Femur (tissue), 1 donor: ENCODE data around the gene MAP3K3.
A peak's percentile ranks its signal among the peaks of the same experiment; 100 is the strongest.

Experiments used
- DNase-seq: peaks from one replicate; pipeline ENCODE4 v3.0.0-alpha.2; 2017

MAP3K3 gene

DNA sequence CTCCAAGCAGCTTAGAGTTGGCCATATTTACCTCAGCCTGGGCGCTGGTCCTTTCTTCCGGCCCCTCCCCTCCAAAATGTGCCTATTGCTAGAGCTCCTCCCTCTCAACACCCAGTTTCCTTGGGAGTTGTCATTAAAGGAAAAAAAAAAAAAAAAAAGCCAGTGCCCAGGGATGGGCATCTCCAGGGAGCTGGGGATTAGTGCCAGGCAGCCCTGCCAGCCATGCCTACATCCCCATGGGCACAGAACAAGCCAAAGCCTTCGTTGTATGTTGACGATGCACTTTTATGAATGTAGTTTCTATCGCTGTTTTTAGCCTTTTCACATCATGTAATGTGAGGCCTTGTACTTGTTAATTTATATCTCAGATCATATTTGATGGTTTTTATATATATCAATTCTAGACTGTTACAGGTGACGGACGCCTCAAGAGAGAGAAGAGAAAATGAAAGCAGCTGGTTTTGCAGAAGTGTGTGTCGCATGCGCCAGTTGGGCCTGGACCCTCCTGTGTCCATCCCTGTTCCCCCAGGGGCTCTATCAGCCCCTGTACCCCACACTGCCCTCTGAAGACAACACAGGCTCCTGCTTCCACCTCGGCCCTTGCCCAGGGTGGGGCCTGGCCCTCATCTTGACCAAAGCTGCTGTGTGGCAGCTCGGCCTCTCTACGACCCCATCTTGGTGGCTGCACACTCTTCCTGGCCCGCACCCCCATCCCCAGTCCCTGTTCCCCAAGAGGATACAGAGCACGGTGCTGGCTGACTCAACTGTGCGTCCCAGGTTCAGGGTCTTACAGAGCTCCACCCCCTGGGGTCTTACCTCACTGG is 72.9 kb downstream of the MAP3K3 start:
- DNase-seq, result no peak

DNA sequence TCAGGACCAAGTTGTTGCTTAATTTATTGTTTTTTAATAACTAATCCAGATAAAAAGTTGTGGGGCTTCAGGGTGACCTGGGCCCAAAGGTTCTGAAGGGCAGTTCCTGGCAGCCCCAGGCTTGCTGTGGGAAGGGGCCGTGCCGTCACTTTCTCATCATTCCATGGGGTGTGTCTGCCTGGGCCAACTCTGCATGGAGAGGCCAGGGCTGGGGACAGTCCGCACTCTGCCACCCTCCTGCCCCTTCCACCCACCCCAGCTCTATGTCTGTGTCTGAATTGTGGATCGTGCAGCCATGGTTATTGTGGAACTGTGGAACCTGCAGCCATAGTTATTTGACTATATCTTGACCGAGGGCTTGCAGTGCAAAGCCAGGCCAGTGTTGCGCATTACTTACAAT is 73.7 kb downstream of the MAP3K3 start:
- no peak for DNase-seq

DNA sequence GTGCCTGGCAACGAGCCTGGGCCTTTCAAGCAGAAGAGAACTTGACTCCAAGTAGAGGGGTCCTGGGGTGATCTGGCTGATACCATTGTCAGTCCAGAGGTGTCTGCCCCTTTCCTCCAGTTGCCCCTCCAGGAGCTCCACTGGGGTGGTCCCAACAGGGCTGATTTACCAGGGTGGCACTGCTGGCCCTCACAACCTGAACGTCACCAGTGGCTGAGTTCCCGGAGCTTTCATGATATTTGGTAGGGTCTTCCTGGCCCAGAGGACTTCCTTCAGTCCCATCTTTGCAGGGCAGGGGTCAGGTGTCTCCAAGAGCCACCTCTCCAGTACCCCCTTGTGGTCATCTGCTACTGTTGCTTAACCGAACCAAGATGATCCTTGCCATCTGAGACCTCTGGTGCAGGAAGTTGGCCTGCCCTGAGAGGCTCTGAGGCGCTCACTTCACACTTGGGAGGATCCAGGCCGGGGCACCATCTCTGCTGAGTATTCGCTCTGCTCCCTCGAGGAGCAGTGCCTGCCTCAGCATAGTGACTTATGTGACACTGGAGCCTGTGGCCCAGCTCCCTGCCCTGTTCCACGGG is 74.3 kb downstream of the MAP3K3 start:
- no peak for DNase-seq

DNA sequence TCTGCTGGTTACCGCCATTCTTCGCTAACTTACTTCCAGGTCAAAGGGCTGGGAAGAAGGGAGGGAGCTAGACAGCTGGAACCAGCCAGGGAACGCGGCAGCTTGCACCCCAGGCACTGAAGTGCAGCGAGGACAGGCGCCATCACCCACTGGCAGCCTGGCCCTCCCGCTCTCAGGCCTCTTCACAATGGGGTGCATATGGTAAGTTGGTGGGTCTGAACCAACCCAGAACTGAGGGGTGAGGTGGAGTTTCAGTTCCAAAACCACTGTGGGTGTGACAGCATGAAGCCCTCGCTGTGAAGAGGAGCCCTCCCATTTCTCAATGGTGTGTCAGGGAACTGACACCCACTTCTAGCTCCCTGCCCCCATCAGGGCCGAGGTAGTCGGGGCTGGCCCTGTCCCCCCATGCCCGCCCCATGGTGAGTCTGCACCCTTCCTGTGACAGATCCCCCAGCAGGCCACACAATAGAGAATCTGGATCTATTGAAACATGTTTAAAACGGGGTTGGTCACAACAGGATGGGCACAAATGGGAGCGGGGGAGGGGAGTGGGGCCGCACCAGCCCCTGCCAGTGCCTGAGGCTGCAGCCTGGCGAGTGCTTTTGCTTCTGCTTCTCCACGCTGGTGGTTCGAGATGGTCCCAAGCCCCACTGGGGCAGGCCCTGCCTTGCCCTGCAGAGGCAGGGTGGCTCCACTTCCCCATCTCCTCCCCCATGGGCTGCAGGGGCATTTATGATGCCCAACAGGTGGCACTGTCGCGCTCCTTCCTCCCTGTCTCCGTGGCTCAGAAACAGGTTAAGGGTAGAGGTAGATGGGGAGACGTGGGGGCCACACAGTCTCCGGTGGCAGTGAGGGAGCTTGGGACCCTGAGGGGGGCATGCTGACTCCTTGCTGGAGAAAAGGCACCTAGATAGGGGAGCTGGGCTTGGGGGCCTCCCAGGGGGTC is 75.4 kb downstream of the MAP3K3 start:
- DNase-seq, result peak; percentile 62

DNA sequence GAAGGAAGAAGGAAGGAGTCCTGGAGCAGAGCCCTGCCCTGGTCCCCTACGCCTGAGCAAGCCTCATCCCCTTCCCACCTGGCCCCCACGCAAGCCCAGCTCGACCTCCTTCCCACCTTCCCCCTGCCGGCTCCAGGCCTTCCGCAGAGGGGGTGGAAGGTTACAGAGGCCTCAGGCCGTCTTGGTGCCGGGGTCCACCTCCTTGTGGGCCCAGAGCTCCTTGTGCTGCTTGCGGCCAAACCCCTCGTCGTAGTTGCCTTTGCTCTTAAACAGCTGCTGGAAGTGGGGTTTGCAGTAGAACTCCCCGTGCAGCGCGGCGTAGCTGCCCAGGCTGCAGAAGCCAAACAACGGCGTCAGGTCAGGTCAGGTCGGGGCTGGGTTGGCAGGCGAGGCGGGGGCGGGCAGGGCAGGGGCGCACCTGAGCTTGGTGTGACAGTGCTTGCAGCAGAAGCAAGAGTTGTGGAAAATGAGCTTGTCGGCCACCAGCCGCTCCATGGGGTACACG is 76.2 kb downstream of the MAP3K3 start:
- DNase-seq, result no peak

DNA sequence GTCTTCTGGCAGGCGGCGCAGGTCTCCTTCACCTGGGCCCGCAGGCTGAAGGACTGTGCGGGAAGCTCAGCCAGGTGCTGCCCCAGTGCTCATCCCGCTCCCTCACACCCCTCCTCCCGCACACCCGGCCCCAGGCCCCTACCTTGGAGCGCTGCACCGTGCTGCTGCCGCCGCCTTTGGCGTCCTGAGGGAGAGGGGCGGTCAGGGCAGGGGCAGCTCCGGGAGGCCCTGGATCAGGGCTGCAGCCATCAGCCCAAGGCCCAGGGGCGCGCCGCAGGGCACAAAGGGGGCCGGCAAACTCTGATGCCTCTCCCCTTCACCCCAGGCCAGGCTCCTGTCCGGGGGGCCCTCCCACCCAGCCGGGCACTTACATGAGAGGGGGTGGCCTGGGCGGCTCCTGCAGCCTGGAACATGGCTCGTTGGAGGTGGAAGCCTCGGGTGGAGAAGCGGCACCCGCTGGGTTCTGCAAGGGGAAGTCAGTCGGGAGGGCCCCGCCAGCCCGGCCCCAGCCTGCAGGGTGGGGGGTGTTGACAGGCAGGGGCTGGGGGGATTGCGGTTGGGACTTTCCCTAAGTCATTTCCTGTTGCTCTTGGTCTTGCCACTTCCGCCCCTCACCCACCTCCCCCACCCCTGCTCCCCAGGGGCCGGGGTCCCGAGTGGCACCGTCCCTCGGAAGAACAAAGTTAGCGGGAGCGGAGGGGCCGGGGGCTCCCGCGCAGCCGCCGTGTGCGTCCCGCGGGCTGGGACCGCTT is 76.8 kb downstream of the MAP3K3 start:
- DNase-seq, result peak; percentile 84

DNA sequence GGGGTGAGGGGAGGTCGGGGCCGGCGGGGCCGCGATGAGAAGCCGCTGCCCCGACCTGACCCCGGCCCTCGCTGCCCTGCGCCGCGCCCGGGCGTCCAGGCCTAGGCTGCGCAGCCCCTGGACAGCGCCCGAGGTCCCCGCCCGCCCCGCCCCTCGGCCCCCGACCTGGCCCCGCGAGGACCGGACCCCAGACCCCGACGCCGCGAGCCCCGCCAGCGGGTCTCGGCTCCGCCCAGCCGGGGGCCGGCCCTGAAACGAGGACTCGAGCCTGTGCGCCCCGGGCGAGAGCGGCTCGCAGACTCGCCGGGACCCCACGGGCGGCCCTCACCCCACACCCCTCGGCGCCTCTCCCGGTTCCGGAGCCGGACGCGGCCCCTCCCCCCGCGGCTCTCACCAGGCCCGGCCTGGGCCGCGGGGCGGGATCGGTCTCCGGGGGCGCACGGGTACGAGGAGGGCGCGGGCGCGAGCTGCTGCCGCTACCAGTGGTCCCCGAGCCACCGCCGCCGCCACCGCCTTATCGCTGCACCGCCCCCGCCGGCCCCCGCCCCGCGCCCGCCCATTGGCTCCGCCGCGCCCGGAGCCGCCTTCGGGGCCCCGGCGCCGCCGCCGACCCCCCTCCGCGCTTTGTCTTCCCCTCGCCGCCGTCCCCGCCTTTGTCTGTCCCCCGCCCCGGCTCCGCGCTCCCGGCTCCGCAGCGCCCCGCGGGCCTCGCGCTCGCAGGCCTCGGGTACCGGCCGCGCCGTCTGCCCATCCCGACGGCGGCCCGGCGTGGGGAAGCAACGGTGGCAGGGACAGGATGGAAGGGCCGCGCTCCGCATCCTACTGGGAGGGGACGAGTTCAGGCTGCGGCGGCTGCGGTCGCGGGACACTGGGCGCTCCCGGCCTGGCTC is 77.7 kb downstream of the MAP3K3 start, which contains the start of gene LIMD2:
TSS of gene LIMD2 (minus strand) at position 488 of the 890 bp plus-strand sequence. CDS start 827 bp downstream, outside the sequence.
- DNase-seq, result peak; percentile 70

DNA sequence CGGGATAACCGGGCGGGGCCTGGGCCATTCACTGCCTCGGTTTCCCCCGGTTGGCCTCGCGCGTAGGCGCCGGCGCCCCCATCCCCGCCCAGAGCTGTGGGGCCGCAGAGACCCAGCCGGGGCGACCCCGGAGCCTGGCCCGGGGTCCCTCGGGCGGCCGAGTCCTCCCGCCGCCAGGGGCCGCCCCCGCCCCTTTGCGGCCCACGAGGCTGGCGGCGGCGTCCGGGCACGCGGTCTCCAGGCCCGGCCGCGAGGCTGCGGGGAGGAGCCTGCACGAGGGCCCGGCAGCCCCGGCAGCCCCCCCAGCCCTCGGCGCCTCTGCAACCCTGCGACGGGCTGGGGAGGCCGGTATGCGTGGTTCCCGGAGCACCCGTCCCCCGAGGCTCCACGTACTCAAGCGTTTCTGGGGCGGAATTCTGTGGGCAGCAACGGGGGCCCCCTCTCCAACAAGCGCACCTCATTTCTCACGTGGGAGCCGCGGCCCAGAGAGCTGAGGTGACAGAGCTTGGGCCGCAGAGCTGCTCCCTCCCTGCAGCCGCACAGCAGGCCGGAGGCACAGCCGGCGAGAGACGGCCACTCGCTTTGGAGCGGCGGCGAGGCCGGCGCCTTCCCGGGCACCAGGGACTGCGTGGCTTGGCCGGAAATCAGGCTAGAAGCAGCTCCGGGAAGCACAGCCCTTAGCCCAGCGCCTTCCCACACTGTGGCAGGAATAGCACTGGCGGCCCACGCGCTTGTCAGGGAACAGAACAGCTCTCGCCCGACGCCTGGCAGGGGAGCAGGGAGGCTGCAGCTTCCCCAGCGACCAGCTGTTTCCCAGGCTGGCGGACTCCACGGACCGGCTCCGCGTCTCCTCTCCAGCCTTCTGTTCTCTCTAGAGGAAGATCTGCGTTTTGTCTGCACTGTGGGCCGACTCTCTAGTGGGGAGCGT is 78.6 kb downstream of the MAP3K3 start:
- DNase-seq, result peak; percentile 73

DNA sequence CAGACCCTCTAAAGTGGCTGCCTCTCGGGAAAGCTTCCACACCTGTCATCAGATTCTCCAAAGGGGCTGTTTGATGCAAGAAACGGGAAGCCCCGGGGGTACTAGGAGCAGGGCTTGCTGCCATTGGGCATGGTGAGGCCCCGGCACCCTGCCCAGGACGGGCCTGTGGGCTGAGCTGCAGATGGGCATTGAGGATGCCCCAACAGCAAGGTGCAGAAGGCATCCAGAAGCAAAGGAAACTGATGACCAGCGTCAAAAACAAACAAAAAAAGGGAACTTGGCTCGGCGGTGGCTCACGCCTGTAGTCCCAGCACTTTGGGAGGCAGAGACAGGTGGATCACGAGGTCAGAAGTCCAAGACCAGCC is 79.2 kb downstream of the MAP3K3 start:
- DNase-seq, result no peak

DNA sequence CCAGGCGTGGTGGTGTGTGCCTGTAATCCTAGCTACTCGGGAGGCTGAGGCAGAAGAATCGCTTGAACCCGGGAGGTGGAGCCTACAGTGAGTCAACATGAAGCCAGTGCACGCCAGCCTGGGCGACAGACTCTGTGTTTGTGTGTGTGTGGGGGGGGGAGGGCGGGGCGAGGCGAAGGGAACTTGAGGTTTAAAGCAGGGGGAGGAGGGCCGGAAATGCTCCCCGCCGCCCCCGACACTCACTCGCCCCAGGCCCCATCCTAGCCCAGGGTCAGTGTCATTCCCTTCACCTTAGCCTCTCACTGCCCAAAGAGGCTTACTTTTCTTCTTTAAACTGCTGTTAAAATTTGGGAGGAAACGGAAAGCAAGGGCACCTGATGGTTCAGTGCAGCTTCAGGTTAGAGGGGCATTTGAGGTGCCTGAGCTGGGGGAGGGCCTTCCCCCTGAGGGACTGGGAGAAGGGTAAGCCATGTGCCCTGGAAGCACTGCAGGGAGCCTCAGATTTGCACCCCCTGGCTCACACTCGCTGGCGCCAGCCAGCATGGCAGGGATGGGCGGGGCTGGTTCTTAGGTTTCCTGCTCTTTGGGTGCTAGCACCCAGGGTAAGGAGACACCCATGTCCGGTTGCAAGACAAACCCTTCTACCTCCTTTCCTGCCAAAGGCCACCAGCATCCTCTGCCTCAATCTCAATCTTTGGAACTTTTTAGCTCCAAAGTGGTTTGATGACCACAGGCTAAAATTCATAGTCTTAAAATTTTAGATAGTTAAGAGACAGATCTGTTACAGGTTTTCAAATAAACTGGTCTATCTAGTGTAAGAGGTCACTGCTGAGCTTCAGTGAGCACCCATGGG is 79.9 kb downstream of the MAP3K3 start:
- DNase-seq, result no peak

DNA sequence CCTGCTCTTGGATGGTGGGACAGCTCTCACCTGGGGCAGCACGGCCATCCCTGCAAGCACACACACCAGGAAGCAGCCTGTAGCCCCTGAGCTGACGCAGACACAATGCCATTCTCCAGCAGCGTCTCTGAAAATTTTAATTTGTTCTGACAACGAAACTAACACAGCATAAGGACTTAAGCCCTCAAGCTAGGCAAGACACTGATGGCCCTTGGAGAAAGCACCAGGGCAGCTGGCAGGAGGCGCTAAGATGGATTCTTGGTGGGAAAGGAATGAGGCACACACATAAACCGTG is 80.5 kb downstream of the MAP3K3 start:
- DNase-seq, result no peak

DNA sequence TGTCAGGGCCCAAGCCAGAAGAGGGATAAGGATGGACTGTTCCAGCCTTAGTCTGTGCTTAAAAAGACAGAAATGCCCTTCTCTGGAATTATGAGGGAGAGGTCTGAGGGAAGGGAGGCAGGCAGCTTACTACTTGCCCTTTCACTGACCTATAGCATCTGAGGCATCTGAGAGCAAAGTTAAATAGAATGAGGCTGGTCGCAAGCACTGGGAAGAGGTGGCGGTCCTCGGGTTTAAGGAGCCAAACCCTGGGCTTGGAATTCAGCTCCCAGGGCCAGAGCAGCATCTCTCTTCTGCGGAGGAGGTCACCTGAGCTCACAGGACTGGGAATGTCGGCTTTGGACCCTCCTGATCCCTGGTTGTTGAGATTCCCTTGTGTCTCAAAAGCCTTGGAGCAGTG is 80.8 kb downstream of the MAP3K3 start:
- no peak for DNase-seq

DNA sequence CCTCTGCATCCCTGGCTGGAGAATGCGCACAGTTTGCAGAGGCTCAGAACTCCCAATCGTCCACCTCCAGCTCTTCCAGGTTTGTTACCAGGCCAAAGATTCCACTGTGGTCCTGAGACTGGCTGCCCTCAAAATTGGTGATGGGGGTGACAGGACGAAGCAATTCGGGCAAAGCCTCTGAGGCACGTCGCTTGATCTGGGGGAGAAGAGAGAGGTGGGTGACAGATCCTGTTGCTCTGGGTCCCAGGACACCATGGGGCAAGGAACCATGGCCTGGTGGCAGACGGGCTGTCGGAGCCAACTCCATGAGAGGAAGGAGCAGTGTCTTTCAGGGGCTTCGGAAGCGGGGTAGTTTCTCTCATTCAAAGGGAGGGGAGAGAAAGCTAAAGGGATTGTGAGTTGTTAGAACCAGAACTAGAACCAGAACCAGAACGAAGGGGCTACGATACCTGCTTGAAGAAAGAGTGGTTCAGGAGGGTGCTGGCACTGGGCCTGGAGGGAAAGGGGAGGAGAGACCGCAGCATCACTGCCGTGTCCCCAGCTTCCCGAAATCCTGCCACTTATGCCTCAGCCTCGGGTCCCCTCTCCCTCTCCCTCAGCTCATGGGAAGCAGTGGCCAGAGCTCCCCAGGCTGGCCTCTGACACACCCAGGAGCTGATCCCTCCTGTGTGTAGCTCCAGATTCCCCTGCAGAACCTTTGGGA is 81.5 kb downstream of the MAP3K3 start:
- no peak for DNase-seq

DNA sequence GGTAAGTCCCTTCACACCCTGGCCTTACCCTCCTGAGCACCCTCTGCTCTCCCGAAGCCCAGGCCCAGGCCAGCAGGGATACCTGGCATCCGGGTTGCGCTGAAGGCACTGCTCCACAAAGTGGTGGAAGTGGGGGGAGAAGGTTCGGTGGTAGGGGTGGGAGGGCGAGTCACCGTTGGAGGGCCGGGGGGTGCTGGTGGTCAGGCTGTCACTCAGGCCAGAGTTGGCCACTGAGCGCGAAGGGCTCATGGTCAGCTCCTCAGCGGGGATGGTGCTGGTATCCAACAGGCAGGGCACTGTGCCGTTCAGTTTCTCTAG is 82.0 kb downstream of the MAP3K3 start:
- no peak for DNase-seq

DNA sequence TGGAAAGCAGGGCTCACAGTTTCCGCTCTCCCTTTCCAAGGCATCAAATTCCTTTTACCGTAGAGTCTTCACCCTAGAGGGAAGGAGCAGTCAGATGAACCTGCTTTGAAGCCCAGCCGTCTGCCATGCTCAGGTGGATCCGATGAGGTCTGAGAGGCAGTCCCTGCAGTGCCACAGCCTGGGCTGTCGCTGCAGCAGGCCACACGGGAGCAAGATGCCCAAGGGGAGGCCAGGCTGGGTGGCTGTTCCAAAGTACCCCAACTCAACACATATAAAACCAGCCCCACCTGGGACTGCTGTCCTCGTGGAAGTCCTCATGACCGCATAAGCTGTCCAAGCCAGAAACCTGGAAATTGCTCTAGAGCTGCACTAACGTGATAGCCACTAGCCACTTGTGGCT is 82.6 kb downstream of the MAP3K3 start:
- no peak for DNase-seq

DNA sequence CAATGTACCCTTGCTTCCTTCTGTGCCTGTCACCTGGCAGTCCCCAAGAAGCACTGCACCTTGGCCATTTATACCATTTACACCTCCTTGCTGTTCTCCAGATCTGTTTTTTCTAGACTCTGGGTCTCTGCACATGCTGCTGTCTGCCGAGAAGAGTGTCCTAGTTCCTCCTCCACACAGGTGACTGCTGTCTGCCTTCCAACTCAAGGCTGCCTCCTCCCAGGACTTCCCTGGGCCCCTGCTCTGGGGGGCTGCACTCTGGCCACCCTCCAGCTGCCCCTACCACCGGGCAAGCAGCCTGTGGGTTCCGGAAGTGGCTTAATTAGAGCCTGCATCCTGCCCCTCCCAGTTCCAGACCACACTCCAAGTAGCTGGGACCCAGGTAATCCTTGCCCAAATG is 83.4 kb downstream of the MAP3K3 start:
- no peak for DNase-seq

DNA sequence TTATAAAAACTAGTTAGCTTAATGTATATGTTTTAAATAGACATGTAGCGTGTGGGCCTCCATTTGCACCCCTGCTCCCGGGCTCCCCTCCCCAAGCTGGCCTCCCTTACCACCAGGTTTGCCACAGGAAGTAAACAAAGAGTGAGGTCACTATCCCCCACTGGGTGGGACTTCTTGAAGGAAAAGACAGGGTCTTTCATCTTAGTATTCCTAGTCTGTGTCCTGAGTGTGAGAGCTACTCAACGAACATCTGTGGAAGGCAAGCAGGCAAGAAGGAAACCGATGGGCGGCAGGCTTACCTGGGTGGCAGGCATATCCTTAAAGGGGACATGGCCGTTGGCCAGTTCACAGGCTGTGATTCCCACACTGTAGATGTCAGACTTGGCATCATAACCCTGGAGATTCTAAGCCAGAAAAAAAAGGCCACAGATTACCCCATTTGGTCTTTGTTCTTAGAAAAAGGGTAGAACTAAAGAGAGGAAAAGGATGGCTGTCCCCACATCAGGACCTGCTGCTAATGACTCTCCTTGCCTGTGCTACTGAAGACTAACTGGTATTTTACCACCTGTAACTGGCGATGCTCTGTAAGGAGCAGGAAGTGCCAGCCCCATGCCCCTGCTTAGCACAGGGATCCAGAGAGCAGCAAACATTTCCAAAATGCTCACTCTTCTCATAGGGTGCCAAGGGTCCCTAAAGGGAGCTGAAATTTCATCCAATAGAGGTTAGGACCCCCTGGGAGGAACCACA is 84.3 kb downstream of the MAP3K3 start:
- DNase-seq, result no peak

DNA sequence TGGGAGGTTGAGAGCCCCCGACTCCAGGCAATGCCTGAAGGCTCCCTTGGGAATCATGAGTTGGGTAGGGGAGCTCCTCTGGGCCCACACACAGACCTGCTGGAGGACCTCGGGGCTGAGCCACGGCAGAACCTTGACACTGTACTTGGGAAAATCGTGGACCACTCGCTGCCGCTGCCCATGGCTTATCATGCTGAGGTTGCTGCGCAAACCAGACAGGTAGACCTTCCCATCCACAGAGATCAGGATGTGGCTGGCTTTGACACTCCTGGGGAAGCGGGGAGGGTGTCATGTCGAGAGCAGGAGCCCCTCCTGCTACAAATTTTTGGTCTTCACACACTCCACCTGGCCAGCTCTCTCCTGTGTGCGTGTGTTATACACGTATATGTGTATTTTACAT is 84.9 kb downstream of the MAP3K3 start:
- DNase-seq, result no peak
